H9 (cell line): ENCODE results near the gene TRPM3. TPM values are rescaled to one million over a fixed set of nuclear protein-coding genes. Genes with fewer than 3 reads are reported as not detected.

Experiments
- DNase-seq: peaks from one replicate; pipeline ENCODE4 v3.0.0-alpha.2; 2017
- H2AFZ ChIP-seq: one replicate; pipeline ENCODE4 v1.6.1; 2013; ENCODE audit warnings: mild to moderate bottlenecking, low read length, control low read depth, moderate library complexity
- H2AK5ac ChIP-seq: 2 replicates; pipeline ENCODE4 v1.6.1; 2013; ENCODE audit warnings: low read length, control low read depth, mixed read lengths; ENCODE audit not compliant: insufficient read length
- H2BK120ac ChIP-seq: one replicate; pipeline ENCODE4 v1.6.1; 2013; ENCODE audit warnings: low read depth, mild to moderate bottlenecking, low read length, control low read depth, inconsistent platforms; ENCODE audit not compliant: poor library complexity, severe bottlenecking
- H2BK12ac ChIP-seq: 2 replicates; pipeline ENCODE4 v1.6.1; 2013; ENCODE audit warnings: low read length, control low read depth, mixed read lengths, low read depth; ENCODE audit not compliant: insufficient read length
- H2BK15ac ChIP-seq: 2 replicates; pipeline ENCODE4 v1.6.1; 2013; ENCODE audit warnings: low read depth, low read length, control low read depth
- H2BK20ac ChIP-seq: one replicate; pipeline ENCODE4 v1.6.1; 2013; ENCODE audit warnings: low read depth, mild to moderate bottlenecking, low read length, control low read depth, inconsistent platforms; ENCODE audit not compliant: poor library complexity, severe bottlenecking
- H2BK5ac ChIP-seq: 2 replicates; pipeline ENCODE4 v1.6.1; 2013; ENCODE audit warnings: low read length, control low read depth, mixed read lengths; ENCODE audit not compliant: insufficient read length
- H3K14ac ChIP-seq: 2 replicates; pipeline ENCODE4 v1.6.1; 2013; ENCODE audit warnings: low read length, control low read depth; ENCODE audit not compliant: insufficient read depth
- H3K18ac ChIP-seq: 2 replicates; pipeline ENCODE4 v1.6.1; 2013; ENCODE audit warnings: low read depth, mild to moderate bottlenecking, mixed read lengths, low read length, control low read depth; ENCODE audit not compliant: insufficient read length
- H3K23ac ChIP-seq: 2 replicates; pipeline ENCODE4 v1.6.1; 2013; ENCODE audit warnings: low read length, control low read depth, mixed read lengths, low read depth; ENCODE audit not compliant: insufficient read length
- H3K23me2 ChIP-seq: 2 replicates; pipeline ENCODE4 v1.6.1; 2013; ENCODE audit warnings: low read depth, mild to moderate bottlenecking, mixed read lengths, low read length, control low read depth; ENCODE audit not compliant: insufficient read length, poor library complexity, severe bottlenecking
- H3K27ac ChIP-seq: 2 replicates; pipeline ENCODE4 v1.5.1; 2013; ENCODE audit warnings: low read length, control low read depth, mixed read lengths, low read depth; ENCODE audit not compliant: insufficient read length
- H3K27me3 ChIP-seq: 2 replicates; pipeline ENCODE4 v1.6.1; 2013; ENCODE audit warnings: low read length, control low read depth, inconsistent platforms; ENCODE audit not compliant: insufficient read depth
- H3K4ac ChIP-seq: 2 replicates; pipeline ENCODE4 v1.6.1; 2013; ENCODE audit warnings: low read depth, mild to moderate bottlenecking, control low read depth, inconsistent platforms, low read length, moderate library complexity
- H3K4me1 ChIP-seq: 2 replicates; pipeline ENCODE4 v1.6.1; 2013; ENCODE audit warnings: low read length, control low read depth, inconsistent platforms; ENCODE audit not compliant: insufficient read depth
- H3K4me2 ChIP-seq: 2 replicates; pipeline ENCODE4 v1.6.1; 2013; ENCODE audit warnings: low read length, control low read depth, mixed read lengths; ENCODE audit not compliant: insufficient read length, insufficient read depth
- H3K56ac ChIP-seq: 2 replicates; pipeline ENCODE4 v1.6.1; 2013; ENCODE audit warnings: low read depth, mild to moderate bottlenecking, mixed read lengths, low read length, control low read depth; ENCODE audit not compliant: insufficient read length
- H3K79me1 ChIP-seq: 2 replicates; pipeline ENCODE4 v1.6.1; 2013; ENCODE audit warnings: low read depth, mild to moderate bottlenecking, moderate library complexity, low read length, control low read depth, inconsistent platforms; ENCODE audit not compliant: insufficient read depth, poor library complexity, severe bottlenecking
- H3K79me2 ChIP-seq: 2 replicates; pipeline ENCODE4 v1.6.1; 2013; ENCODE audit warnings: low read length, control low read depth, inconsistent platforms; ENCODE audit not compliant: insufficient read depth
- H3K9ac ChIP-seq: 2 replicates; pipeline ENCODE4 v1.6.1; 2013; ENCODE audit warnings: low read length, control low read depth, mixed read lengths; ENCODE audit not compliant: insufficient read length; ENCODE audit errors: extremely low read depth
- H3K9me3 ChIP-seq: one replicate; pipeline ENCODE4 v1.6.1; 2013; ENCODE audit warnings: low read depth, low read length, inconsistent platforms; ENCODE audit not compliant: control insufficient read depth
- H3T11ph ChIP-seq: one replicate; pipeline ENCODE4 v1.6.1; 2013; ENCODE audit warnings: mild to moderate bottlenecking, low read length, control low read depth, inconsistent platforms
- H4K20me1 ChIP-seq: one replicate; pipeline ENCODE4 v1.6.1; 2013; ENCODE audit not compliant: control insufficient read depth, insufficient read length, insufficient read depth
- H4K5ac ChIP-seq: 2 replicates; pipeline ENCODE4 v1.6.1; 2013; ENCODE audit warnings: low read depth, mild to moderate bottlenecking, mixed read lengths, low read length, control low read depth; ENCODE audit not compliant: insufficient read length
- H4K8ac ChIP-seq: replicated peaks from 2 replicates; pipeline ENCODE4 v1.6.1; 2013; ENCODE audit warnings: low read length, control low read depth, mixed read lengths, low read depth; ENCODE audit not compliant: insufficient read length
- H4K91ac ChIP-seq: 2 replicates; pipeline ENCODE4 v1.6.1; 2013; ENCODE audit warnings: low read depth, mild to moderate bottlenecking, moderate library complexity, mixed read lengths, low read length, control low read depth; ENCODE audit not compliant: insufficient read length
- H3K27ac Mint-ChIP-seq, 3 experiments: 2 replicates in 2 of 3; 3 replicates in 1 of 3; pipeline ENCODE4 v1.8.0; 2020 to 2021; ENCODE audit warnings: mixed read lengths in 3 of 3, mild to moderate bottlenecking in 1 of 3, moderate library complexity in 1 of 3
- H3K27me3 Mint-ChIP-seq: 2 replicates; pipeline ENCODE4 v1.8.0; 2021; ENCODE audit warnings: low read depth, mild to moderate bottlenecking, moderate library complexity, mixed read lengths
- H3K36me3 Mint-ChIP-seq, 3 experiments: 2 replicates in 2 of 3; 3 replicates in 1 of 3; pipeline ENCODE4 v1.8.0; 2020 to 2021; ENCODE audit warnings: low read depth in 3 of 3, mixed read lengths in 3 of 3; ENCODE audit not compliant: insufficient read depth in 1 of 3
- H3K4me1 Mint-ChIP-seq, 2 experiments: 2 replicates each; pipeline ENCODE4 v1.8.0; 2020; ENCODE audit warnings: mixed read lengths in 2 of 2
- H3K4me3 Mint-ChIP-seq, 2 experiments: 2 replicates in 1 of 2; 3 replicates in 1 of 2; pipeline ENCODE4 v1.8.0; 2020 to 2021; ENCODE audit warnings: mild to moderate bottlenecking in 2 of 2, mixed read lengths in 2 of 2, moderate library complexity in 1 of 2
- H3K9me3 Mint-ChIP-seq, 2 experiments: 2 replicates in 1 of 2; 3 replicates in 1 of 2; pipeline ENCODE4 v1.8.0; 2020; ENCODE audit warnings: mild to moderate bottlenecking in 2 of 2, mixed read lengths in 2 of 2, moderate library complexity in 1 of 2
- CTCF ChIP-seq: fragments of 200-600 bp; sonication (generic); conservative IDR thresholded peaks from 3 replicates; pipeline ENCODE4 v1.8.0; 2021; ENCODE audit warnings: antibody characterized with exemption, mild to moderate bottlenecking
- total RNA-seq: library from RNA; stranded (reverse); gene quantifications from 2 replicates; pipeline ENCODE4 v1.2.1, GENCODE V29; 2021

The TRPM3 gene
- total RNA-seq, 1 experiment from 2014 or later, result 10.3 TPM

GRCh38 chr9:70832492-70832891 lies 288.9 kb downstream of the TRPM3 start:
- H4K20me1 ChIP-seq, result no peaks in the 10 kb centered on the region
- H3K27ac Mint-ChIP-seq, result no peak overlapping the region

More at GRCh38 chr9:70832492-70832891, 288.9 kb downstream of the TRPM3 start:
- Histone ChIP-seq H4K5ac (no peak overlapping the region), H2BK120ac (no peak overlapping the region), H3K14ac (no peak overlapping the region), H3T11ph (no peak overlapping the region), H3K18ac (no peak overlapping the region), H3K79me1 (no peaks in the 10 kb centered on the region), H2BK20ac (no peak overlapping the region), H3K23me2 (no peaks in the 10 kb centered on the region), H3K4me1 (no peaks in the 10 kb centered on the region), H3K56ac (no peak overlapping the region), H4K91ac (no peak overlapping the region), H2BK5ac (no peak overlapping the region), H3K9me3 (no peaks in the 10 kb centered on the region), H2BK15ac (no peak overlapping the region), H2BK12ac (no peak overlapping the region), H4K8ac (no peak overlapping the region), H3K23ac (no peak overlapping the region), H3K79me2 (no peaks in the 10 kb centered on the region), H3K27ac (no peak overlapping the region), H2AFZ (no peak overlapping the region), H3K9ac (no peak overlapping the region), H3K4ac (no peak overlapping the region), H3K27me3 (no peaks in the 10 kb centered on the region), H3K4me2 (no peak overlapping the region), H2AK5ac (no peak overlapping the region)
- Mint-ChIP-seq H3K27me3 (no peaks in the 10 kb centered on the region), H3K9me3 (no peaks in the 10 kb centered on the region), H3K4me1 (peaks cover 9 to 14% of the 10 kb centered on the region in 2 experiments), H3K36me3 (no peaks in the 10 kb centered on the region), H3K4me3 (no peak overlapping the region)
- DNase-seq, result no peak
- TF ChIP-seq CTCF, result no peak
